Activated CD4-positive, alpha-beta T cell treated with anti-CD3 and anti-CD28 coated beads, Interleukin-2, amount 50 U/mL, for 16 hours (primary cell): Measurements from ENCODE around the gene GOLGA6B.
A peak's percentile ranks its signal among the peaks of the same experiment; 100 is the strongest.
"Not testable (repeated sequence)": the region's sequence is repeated elsewhere in the genome, so short reads cannot be mapped to it uniquely, and the experiment has no call there.

ENCODE experiments used
- DNase-seq: peaks from one replicate; pipeline ENCODE4 v3.0.0-alpha.2; 2020

Gene GOLGA6B

GRCh38 chr15:72669803-72670202 lies 15.3 kb downstream of the GOLGA6B start:
- not testable (repeated sequence) for DNase-seq

- DNase-seq: peak; percentile 70
Observed at GRCh38 chr15:72670656-72671352, 16.3 kb downstream of the GOLGA6B start.

GRCh38 chr15:72671525-72671924 lies 17.0 kb downstream of the GOLGA6B start:
- DNase-seq: no peak

GRCh38 chr15:72676838-72677237 lies 22.3 kb downstream of the GOLGA6B start:
- no peak for DNase-seq

GRCh38 chr15:72680931-72681330 lies 26.4 kb downstream of the GOLGA6B start:
- no peak for DNase-seq

- no peak for DNase-seq
Observed at GRCh38 chr15:72682772-72683171, 28.3 kb downstream of the GOLGA6B start.

- DNase-seq: no peak
Observed at GRCh38 chr15:72685301-72685924, 30.9 kb downstream of the GOLGA6B start.

GRCh38 chr15:72685925-72686794 lies 31.7 kb downstream of the GOLGA6B start, which contains the start of the genes BBS4 and HIGD2B:
BBS4 (plus strand) TSS chr15:72686207; CDS start chr15:72686228, 21 bp downstream.
HIGD2B (minus strand) TSS chr15:72686182; CDS start chr15:72676374, 9,808 bp downstream.
- peak; percentile 92 for DNase-seq

- DNase-seq: no peak
Observed at GRCh38 chr15:72688697-72689096, 34.2 kb downstream of the GOLGA6B start.

- DNase-seq: no peak
Observed at GRCh38 chr15:72690938-72691337, 36.4 kb downstream of the GOLGA6B start.

GRCh38 chr15:72698938-72699337 lies 44.4 kb downstream of the GOLGA6B start:
- DNase-seq: no peak

GRCh38 chr15:72700076-72700475 lies 45.6 kb downstream of the GOLGA6B start:
- DNase-seq: no peak

- no peak for DNase-seq
Observed at GRCh38 chr15:72706266-72706665, 51.8 kb downstream of the GOLGA6B start.

GRCh38 chr15:72708551-72709303 lies 54.2 kb downstream of the GOLGA6B start:
- DNase-seq: not testable (repeated sequence)
